Gastroesophageal sphincter (tissue), 4 donors: Measurements from ENCODE around the gene SLC38A10. TPM values are rescaled to one million over a fixed set of nuclear protein-coding genes. Genes with fewer than 3 reads are reported as not detected.
A peak's percentile ranks its signal among the peaks of the same experiment; 100 is the strongest.

Source experiments
- ATAC-seq: fragments of 150-250 bp; one replicate; pipeline ENCODE4 v1.9.1; 2016; ENCODE audit warnings: mild to moderate bottlenecking, moderate library complexity
- H3K27ac ChIP-seq, 4 donors: fragments of 200-600 bp; sonication (generic) in 3 of 4; 1 replicate in 3 of 4; 2 replicates in 1 of 4; pipeline ENCODE4 v1.5.1; 2016 to 2019
- H3K27me3 ChIP-seq: fragments of 200-600 bp; sonication (generic); one replicate; pipeline ENCODE4 v1.5.1; 2019
- H3K36me3 ChIP-seq, 2 donors: fragments of 200-600 bp; sonication (generic); one replicate each; pipeline ENCODE4 v1.5.1; 2019; ENCODE audit warnings: control low read depth in 1 of 2
- H3K4me1 ChIP-seq, 3 donors: fragments of 200-600 bp; sonication (generic); 1 replicate in 2 of 3; 2 replicates in 1 of 3; pipeline ENCODE4 v1.5.1; 2016 to 2019; ENCODE audit warnings: control low read depth in 2 of 3
- H3K4me3 ChIP-seq, 2 donors: fragments of 200-600 bp; sonication (generic); one replicate each; pipeline ENCODE4 v1.5.1; 2019; ENCODE audit warnings: mild to moderate bottlenecking in 1 of 2, moderate library complexity in 1 of 2
- H3K9me3 ChIP-seq, 3 donors: fragments of 200-600 bp; sonication (generic); one replicate each; pipeline ENCODE4 v1.5.1; 2017 to 2019; ENCODE audit warnings: control low read depth in 2 of 3
- EP300 ChIP-seq: sonication (generic); formaldehyde crosslinking; IDR thresholded peaks from one replicate; pipeline ENCODE4 v1.6.1; 2017; ENCODE audit warnings: antibody characterized with exemption, mild to moderate bottlenecking
- POLR2A ChIP-seq, 2 donors: fragments of 450-650 bp; IDR thresholded peaks; one replicate each; pipeline ENCODE4 v1.6.1; 2017; ENCODE audit warnings: antibody characterized with exemption in 2 of 2, mild to moderate bottlenecking in 2 of 2, moderate library complexity in 1 of 2
- POLR2AphosphoS5 ChIP-seq: sonication (generic); formaldehyde crosslinking; IDR thresholded peaks from one replicate; pipeline ENCODE4 v1.6.1; 2017; ENCODE audit warnings: antibody characterized with exemption
- WGBS, 2 donors: methylation state at CpG; one replicate each; pipeline ENCODE4 v1.1.5; 2018; ENCODE audit warnings: low coverage in 1 of 2; 5-methylcytosine and 5-hydroxymethylcytosine counted together
- total RNA-seq, 4 donors: library from RNA; depleted of rRNA; stranded (reverse); fragments of >200 nt; gene quantifications; one replicate each; pipeline ENCODE4 v1.1.0, GENCODE V29; 2016
- TF ChIP-seq, protein P1 (sequence below), 4 experiments: fragments of 200-600 bp in 2 of 4; fragments of 450-650 bp in 2 of 4; sonication (generic) in 1 of 4; IDR thresholded peaks; one replicate each; pipeline ENCODE4 v1.5.1; 2017 to 2019; ENCODE audit warnings: antibody characterized with exemption in 4 of 4, mild to moderate bottlenecking in 2 of 4, moderate library complexity in 2 of 4

Gene SLC38A10
- total RNA-seq, 4 donors from 2014 or later: 70.5 to 99.6 (median 81.8) TPM

DNA sequence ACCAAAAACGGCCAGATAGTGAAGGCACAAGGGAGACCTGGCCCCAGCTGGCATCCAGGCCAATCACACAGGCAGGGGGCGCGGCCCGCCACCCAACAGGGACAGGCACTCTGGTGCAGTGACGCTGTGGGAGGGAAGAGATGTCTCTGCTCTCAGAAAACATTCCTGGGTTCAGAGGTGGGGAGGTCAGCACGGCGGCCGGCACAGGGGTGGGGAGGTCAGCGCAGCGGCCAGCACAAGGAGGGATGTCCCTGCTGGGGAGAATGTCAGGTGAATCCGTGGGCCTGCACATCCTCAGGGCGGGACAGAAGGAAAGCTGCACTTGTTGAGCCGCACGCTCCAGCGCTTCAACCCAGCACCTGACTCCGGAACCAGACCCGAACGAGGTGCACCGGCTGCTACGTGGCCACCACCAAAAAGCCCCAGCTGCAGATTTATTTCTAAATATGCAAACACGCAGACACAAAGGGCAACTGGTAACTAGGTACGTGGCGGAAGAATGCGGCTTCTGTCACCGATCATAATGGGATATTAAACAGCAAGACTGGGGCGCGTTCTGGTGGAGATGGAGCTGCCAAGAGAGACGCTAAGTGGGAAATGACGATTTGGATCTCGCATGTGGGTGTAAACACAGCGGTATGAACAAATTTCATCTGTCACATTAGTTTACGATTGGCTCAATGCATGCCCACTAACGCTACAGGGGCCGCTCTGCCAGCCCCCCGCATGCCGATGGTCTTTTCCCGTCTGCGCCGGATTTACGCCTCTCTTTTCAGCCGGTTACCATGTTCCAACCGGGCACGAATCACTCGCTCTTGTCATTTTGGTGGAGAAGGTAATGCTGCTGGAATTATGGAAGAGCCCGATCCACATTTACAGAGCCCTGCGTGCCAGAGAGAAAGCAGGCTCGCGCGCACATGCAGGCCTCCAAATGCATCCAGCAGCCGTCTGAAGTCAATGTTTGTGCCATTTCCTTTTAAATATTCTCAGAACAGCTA, 15.5 kb downstream of the SLC38A10 start:
- Histone ChIP-seq H3K36me3 (peaks cover 0 to 83% of the 10 kb centered on the region in 2 donors), H3K9me3 (no peaks in the 10 kb centered on the region), H3K4me3 (no peak overlapping the region), H3K27ac (peak overlapping the region in 3 of 4 donors; percentile 82 to 83 (median 83)), H3K27me3 (no peaks in the 10 kb centered on the region), H3K4me1 (peaks cover 0 to 43% (median 18%) of the 10 kb centered on the region in 3 donors)
- TF ChIP-seq POLR2AphosphoS5: peak; percentile 69
- TF ChIP-seq POLR2A (IDR thresholded peaks at IDR 0.05): no peak
- no peak for ATAC-seq
- 72 to 88% methylated on average over 16 to 20 of the region's 50 CpGs for WGBS, 2 donors

GRCh38 chr17:81278831-81279230, 16.3 kb downstream of the SLC38A10 start:
- Histone ChIP-seq H3K4me3 (no peak overlapping the region), H3K27me3 (no peaks in the 10 kb centered on the region), H3K9me3 (no peaks in the 10 kb centered on the region), H3K27ac (peak overlapping the region in 3 of 4 donors; percentile 82 to 83 (median 83)), H3K36me3 (peaks cover 0 to 83% of the 10 kb centered on the region in 2 donors), H3K4me1 (peaks cover 0 to 41% (median 18%) of the 10 kb centered on the region in 3 donors)
- 100% methylated on average over 1 of the region's 8 CpGs; no CpG with 5 or more reads in 1 of the 2 donors for WGBS, 2 donors
- TF ChIP-seq, protein P1, sequence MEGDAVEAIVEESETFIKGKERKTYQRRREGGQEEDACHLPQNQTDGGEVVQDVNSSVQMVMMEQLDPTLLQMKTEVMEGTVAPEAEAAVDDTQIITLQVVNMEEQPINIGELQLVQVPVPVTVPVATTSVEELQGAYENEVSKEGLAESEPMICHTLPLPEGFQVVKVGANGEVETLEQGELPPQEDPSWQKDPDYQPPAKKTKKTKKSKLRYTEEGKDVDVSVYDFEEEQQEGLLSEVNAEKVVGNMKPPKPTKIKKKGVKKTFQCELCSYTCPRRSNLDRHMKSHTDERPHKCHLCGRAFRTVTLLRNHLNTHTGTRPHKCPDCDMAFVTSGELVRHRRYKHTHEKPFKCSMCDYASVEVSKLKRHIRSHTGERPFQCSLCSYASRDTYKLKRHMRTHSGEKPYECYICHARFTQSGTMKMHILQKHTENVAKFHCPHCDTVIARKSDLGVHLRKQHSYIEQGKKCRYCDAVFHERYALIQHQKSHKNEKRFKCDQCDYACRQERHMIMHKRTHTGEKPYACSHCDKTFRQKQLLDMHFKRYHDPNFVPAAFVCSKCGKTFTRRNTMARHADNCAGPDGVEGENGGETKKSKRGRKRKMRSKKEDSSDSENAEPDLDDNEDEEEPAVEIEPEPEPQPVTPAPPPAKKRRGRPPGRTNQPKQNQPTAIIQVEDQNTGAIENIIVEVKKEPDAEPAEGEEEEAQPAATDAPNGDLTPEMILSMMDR (IDR thresholded peaks at IDR 0.05): no peak
- no peak for TF ChIP-seq EP300
- no peak for TF ChIP-seq POLR2A (IDR thresholded peaks at IDR 0.05)
- no peak for TF ChIP-seq POLR2AphosphoS5
- ATAC-seq: no peak

DNA sequence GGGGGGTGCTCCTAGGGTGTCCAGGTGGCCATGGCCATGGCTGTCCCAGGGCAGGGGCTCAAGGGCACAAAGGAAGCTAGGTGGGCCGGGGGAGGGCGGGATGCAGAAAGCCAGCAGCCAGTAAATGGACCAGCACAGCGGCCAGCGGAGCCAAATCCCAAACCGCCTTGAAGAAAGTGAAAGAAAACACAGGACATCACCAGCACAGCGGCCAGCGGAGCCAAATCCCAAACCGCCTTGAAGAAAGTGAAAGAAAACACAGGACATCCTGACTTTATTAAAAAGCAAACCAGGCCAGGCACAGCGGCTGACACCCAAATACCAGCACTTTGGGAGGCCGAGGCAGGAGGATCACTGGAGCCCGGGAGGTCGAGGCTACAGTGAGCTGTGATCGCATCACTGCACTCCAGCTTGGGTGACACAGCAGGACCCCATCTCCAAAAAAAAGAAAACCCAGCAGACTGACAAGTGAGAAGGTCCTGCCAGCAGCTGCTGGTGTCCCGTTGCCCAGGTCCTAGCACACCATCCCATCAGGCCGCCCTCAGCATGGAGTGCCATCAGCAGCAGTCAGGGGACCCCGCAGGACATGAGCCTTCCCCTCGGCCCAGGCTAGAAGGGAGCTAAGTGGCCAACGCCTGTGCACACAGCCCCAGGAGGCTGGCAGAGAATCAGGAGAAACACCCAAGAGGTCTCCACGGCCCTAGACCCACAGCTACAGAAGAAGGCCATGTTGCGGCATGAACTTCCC, 17.0 kb downstream of the SLC38A10 start:
- TF ChIP-seq POLR2AphosphoS5: peak; percentile 28
- TF ChIP-seq, protein P1 (IDR thresholded peaks at IDR 0.05): no peak
- TF ChIP-seq POLR2A (IDR thresholded peaks at IDR 0.05): no peak
- WGBS, 2 donors: 47 to 80% methylated on average over 3 to 11 of the region's 20 CpGs
- Histone ChIP-seq H3K4me1 (peaks cover 0 to 41% (median 18%) of the 10 kb centered on the region in 3 donors), H3K27ac (peak overlapping the region in 3 of 4 donors; percentile 82 to 83 (median 83)), H3K9me3 (no peaks in the 10 kb centered on the region), H3K27me3 (no peaks in the 10 kb centered on the region), H3K36me3 (peaks cover 0 to 83% of the 10 kb centered on the region in 2 donors), H3K4me3 (peak overlapping the region in 1 of 2 donors; percentile 41)
- ATAC-seq: no peak

- ATAC-seq: peak; percentile 79
Measured at GRCh38 chr17:81277421-81277820, 17.7 kb downstream of the SLC38A10 start.

More at GRCh38 chr17:81277421-81277820, 17.7 kb downstream of the SLC38A10 start:
- peaks cover 0 to 83% of the 10 kb centered on the region in 2 donors for H3K36me3 ChIP-seq
- 6 to 56% methylated on average over 7 to 8 of the region's 18 CpGs for WGBS, 2 donors
- H3K4me3 ChIP-seq: peak overlapping the region in 1 of 2 donors; percentile 41
- TF ChIP-seq, protein P1 (IDR thresholded peaks at IDR 0.05): no peak
- peak; percentile 33 for TF ChIP-seq POLR2AphosphoS5
- no peaks in the 10 kb centered on the region for H3K9me3 ChIP-seq
- no peaks in the 10 kb centered on the region for H3K27me3 ChIP-seq
- H3K27ac ChIP-seq: peak overlapping the region in 3 of 4 donors; percentile 82 to 83 (median 83)
- peaks cover 0 to 41% (median 18%) of the 10 kb centered on the region in 3 donors for H3K4me1 ChIP-seq
